Activated B cell treated with CpG ODN at 0.5 μM for 24 hours (primary cell): ENCODE data around the gene RNU6-1. TPM values are rescaled to one million over a fixed set of nuclear protein-coding genes. Genes with fewer than 3 reads are reported as not detected.

Experiments
- ATAC-seq: fragments of 200-7000 bp; cut with Tn5 transposase; one replicate; pipeline ENCODE4 v1.10.0; 2021; ENCODE audit warnings: low read depth, mild to moderate bottlenecking, moderate library complexity
- CTCF ChIA-PET: fragments of 350-600 bp; sonication (Branson Sonifier 250); formaldehyde crosslinking; loops from one replicate; lab custom pipeline; 2021; ENCODE audit warnings: antibody characterized with exemption; lab: Charles Lee
- POLR2A ChIA-PET: fragments of 350-600 bp; sonication (Branson Sonifier 250); formaldehyde crosslinking; loops from one replicate; lab custom pipeline; 2021; ENCODE audit warnings: antibody characterized with exemption; lab: Charles Lee
- DNase-seq: peaks from one replicate; pipeline ENCODE4 v3.0.0; 2022
- H3K27ac Mint-ChIP-seq: one replicate; pipeline ENCODE4 v1.8.0; 2020; ENCODE audit warnings: mixed read lengths
- H3K27me3 Mint-ChIP-seq: one replicate; pipeline ENCODE4 v1.8.0; 2021; ENCODE audit warnings: mixed read lengths
- H3K36me3 Mint-ChIP-seq: one replicate; pipeline ENCODE4 v1.8.0; 2021; ENCODE audit warnings: low read depth, mixed read lengths
- H3K4me1 Mint-ChIP-seq: one replicate; pipeline ENCODE4 v1.8.0; 2021; ENCODE audit warnings: mixed read lengths
- H3K4me3 Mint-ChIP-seq: one replicate; pipeline ENCODE4 v1.8.0; 2020; ENCODE audit warnings: mild to moderate bottlenecking, mixed read lengths
- H3K9me3 Mint-ChIP-seq: one replicate; pipeline ENCODE4 v1.8.0; 2020; ENCODE audit warnings: mixed read lengths
- CTCF ChIP-seq: fragments of 200-600 bp; IDR thresholded peaks from one replicate; pipeline ENCODE4 v1.8.0; 2022; ENCODE audit warnings: antibody characterized with exemption, mild to moderate bottlenecking
- intact Hi-C: fragments of 100-400 bp; cut with micrococcal nuclease; formaldehyde crosslinking; loops from one replicate; pipeline ENCODE4 v1.15.1; 2024
- total RNA-seq: library from RNA; stranded (reverse); gene quantifications from 2 replicates; pipeline ENCODE4 v1.2.3, GENCODE V29; 2022

Gene RNU6-1
- total RNA-seq, 1 donor from 2014 or later: not detected

DNA sequence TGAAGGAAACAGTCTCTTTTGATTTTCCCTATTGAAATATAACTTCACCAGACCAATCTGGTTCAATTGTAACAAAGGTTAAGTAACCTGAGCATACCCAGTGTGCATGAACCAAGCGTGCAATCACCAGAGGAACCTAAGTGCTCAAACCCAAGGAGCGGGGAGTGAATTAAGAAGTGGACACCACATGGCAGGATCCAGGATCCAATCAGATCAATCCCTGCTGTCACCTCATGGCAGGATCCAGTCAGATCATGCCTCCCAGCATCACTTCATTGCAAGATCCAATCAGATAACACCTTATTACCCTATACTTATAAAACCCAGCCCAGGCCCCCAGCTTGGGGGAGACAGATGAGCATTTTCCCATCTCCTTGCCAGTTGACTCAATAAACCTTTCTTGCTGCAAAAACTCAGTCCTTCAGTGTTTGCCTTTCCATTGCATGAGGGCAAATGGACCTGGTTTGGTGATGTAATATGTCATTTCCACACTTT, 38.9 kb upstream of the RNU6-1 start:
- ATAC-seq: no peak
- ChIA-PET POLR2A (no interaction called here), CTCF (no interaction called here)
- intact Hi-C loops: no loop called here
- Mint-ChIP-seq H3K9me3 (peaks cover 3% of the 10 kb centered on the region), H3K27ac (no peak overlapping the region), H3K36me3 (no peaks in the 10 kb centered on the region), H3K4me3 (no peak overlapping the region), H3K4me1 (peaks cover 2% of the 10 kb centered on the region), H3K27me3 (peaks cover 18% of the 10 kb centered on the region)
- no peak for DNase-seq
- TF ChIP-seq CTCF: no peak

DNA sequence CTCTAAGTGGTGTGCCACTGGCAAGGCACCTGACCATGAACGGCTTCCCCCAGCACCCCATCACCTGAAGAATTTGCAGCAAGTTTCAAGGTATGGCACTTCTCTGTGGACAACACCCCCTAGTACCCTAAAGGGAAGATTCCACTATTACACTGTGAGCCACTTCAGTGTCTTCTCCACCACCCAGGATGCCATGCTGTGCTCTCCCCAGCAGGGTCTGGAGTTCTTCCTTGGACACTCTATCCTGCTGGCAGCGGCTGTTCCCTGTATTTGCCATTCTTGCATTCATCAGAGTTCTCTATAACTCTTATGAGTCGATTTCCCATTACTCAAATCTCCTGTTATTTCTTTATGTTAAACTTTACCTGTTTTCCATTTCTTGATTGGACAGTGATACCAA, 33.9 kb upstream of the RNU6-1 start:
- DNase-seq (no peak), ATAC-seq (no peak)
- Mint-ChIP-seq H3K4me1 (no peaks in the 10 kb centered on the region), H3K9me3 (peaks cover 24% of the 10 kb centered on the region), H3K36me3 (peaks cover 2% of the 10 kb centered on the region), H3K4me3 (no peak overlapping the region), H3K27ac (no peak overlapping the region), H3K27me3 (peaks cover 14% of the 10 kb centered on the region)
- intact Hi-C loops: no loop called here
- no peak for TF ChIP-seq CTCF
- CTCF ChIA-PET: no interaction called here
- POLR2A ChIA-PET: no interaction called here

DNA sequence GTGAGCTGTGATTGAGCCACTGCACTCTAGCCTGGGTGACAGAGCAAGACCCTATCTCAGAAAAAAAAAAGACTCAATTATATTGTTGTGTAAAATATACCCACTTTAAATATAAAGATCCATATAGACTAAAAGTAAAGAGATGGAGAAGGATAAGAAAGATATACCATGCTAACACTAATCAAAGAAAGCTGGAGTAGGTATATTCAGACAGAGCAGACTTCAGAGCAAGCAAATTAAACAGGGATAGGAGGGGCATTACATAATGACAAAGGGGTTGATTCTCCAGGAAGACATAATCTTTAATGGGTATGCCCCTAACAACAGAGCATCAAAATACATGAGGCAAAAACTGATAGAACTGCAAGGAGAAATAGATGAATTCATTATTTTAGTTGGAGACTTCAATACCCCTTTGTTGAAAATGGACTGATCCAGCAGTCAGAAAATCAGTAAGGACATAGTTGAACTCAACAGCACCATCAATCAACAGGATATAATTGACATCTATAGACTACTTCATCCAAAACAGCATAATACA, 31.1 kb upstream of the RNU6-1 start:
- Mint-ChIP-seq H3K27me3 (peaks cover 9% of the 10 kb centered on the region), H3K36me3 (peaks cover 2% of the 10 kb centered on the region), H3K4me3 (no peak overlapping the region), H3K4me1 (no peaks in the 10 kb centered on the region), H3K27ac (no peak overlapping the region), H3K9me3 (peaks cover 24% of the 10 kb centered on the region)
- intact Hi-C loops: no loop called here
- no peak for TF ChIP-seq CTCF
- DNase-seq (no peak), ATAC-seq (no peak)
- ChIA-PET POLR2A (no interaction called here), CTCF (no interaction called here)

DNA sequence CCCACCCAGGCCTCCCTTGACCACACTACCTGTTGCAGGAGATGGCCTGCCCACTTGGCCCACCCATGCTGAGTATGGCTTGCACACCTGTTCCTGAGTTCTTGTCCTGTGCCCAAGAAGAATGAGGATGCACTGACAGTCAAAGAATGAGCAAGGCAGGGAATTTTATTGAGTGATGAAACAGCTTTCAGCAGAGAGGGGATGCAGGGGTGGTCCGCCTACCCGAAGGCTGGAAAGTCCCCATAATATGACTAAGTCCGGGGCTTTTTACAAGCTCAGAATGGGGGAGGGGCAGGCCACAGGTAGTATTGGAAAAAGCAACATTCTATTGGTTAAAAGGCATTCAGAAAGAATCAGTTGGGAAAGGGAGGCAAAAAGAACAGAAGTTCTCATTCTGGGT, 29.9 kb upstream of the RNU6-1 start:
- Mint-ChIP-seq H3K27ac (no peak overlapping the region), H3K4me1 (no peaks in the 10 kb centered on the region), H3K36me3 (peaks cover 2% of the 10 kb centered on the region), H3K4me3 (no peak overlapping the region), H3K27me3 (peaks cover 13% of the 10 kb centered on the region), H3K9me3 (peaks cover 24% of the 10 kb centered on the region)
- ATAC-seq (no peak), DNase-seq (no peak)
- ChIA-PET CTCF (no interaction called here), POLR2A (no interaction called here)
- TF ChIP-seq CTCF: no peak
- intact Hi-C loops: no loop called here

GRCh38 chr15:67865766-67866165, 25.9 kb upstream of the RNU6-1 start:
- Mint-ChIP-seq H3K27me3 (peaks cover 6% of the 10 kb centered on the region), H3K9me3 (peaks cover 5% of the 10 kb centered on the region), H3K27ac (no peak overlapping the region), H3K4me1 (peaks cover 13% of the 10 kb centered on the region), H3K36me3 (no peaks in the 10 kb centered on the region), H3K4me3 (no peak overlapping the region)
- ChIA-PET CTCF (no interaction called here), POLR2A (no interaction called here)
- TF ChIP-seq CTCF: no peak
- ATAC-seq (no peak), DNase-seq (no peak)
- intact Hi-C loops: no loop called here
